GM12892 (cell line): ENCODE results near the gene CAPZB.

Experiments used
- POLR2A ChIP-seq: IDR thresholded peaks from 2 replicates; pipeline ENCODE4 v1.6.1; 2011; ENCODE audit warnings: low read depth, low read length, control low read depth
- POLR2AphosphoS5 ChIP-seq: IDR thresholded peaks from 2 replicates; pipeline ENCODE4 v1.6.1; 2011; ENCODE audit warnings: low read depth, low read length, control low read depth

DNA sequence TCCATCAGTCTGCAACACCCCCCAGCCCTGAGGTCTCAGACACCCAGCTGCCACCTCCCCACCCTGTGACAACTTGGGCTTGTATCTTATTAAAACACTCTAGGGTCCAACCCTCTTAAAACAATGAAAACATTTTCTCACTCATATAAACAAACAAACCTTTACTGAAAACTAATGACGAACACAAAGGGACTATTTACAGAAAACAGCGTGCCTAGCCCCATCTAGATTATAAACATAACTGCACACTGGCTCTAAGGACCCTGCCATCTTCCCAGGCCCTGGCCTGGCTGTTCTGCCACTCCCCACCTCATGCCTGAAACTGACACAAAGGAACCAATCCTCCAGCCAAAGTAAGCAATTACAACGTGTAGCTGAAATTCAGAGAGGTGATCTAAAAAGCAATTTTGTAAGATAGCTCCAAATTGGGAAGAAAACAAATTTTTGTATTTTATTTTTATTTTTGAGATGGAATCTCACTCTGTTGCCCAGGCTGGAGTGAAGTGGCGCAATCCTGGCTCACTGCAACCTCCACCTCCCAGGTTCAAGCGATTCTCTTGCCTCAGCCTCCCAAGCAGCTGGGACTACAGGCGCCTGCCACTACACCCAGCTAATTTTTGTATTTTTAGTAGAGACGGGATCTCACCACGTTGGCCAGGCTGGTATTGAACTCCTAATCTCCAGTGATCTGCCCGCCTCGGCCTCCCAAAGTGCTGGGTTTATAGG is 40.9 kb downstream of the CAPZB start:
- TF ChIP-seq POLR2A (no peak), POLR2AphosphoS5 (no peak)
